H1 (cell line): Measurements from ENCODE around the gene ACACB.

Experiments
- ASH2L ChIP-seq: fragments of 200-600, 300-600 bp; sonication (generic); IDR thresholded peaks from one replicate; pipeline ENCODE4 v1.7.1; 2017; ENCODE audit warnings: low read length
- CTCF ChIP-seq, 3 experiments: IDR thresholded peaks; 1 replicate in 2 of 3; 2 replicates in 1 of 3; pipeline versions ENCODE4 v1.5.1 to v1.6.1; 2011; ENCODE audit warnings: low read length in 3 of 3, mild to moderate bottlenecking in 3 of 3, inconsistent platforms in 2 of 3, low read depth in 1 of 3, moderate library complexity in 1 of 3; ENCODE audit not compliant: insufficient read depth in 1 of 3; ENCODE audit errors: control extremely low read depth in 1 of 3
- EZH2 ChIP-seq: fragments of 200-600 bp; sonication (generic); IDR thresholded peaks from 2 replicates; pipeline ENCODE4 v1.7.1; 2012; ENCODE audit warnings: low read depth, mild to moderate bottlenecking, moderate library complexity, low read length, inconsistent platforms; ENCODE audit not compliant: severe bottlenecking
- PHF8 ChIP-seq: fragments of 200-600 bp; sonication (generic); conservative IDR thresholded peaks from 2 replicates; pipeline ENCODE4 v1.7.1; 2012; ENCODE audit warnings: low read depth, mild to moderate bottlenecking, inconsistent platforms, low read length, moderate library complexity
- POLR2A ChIP-seq, 2 experiments: IDR thresholded peaks; 1 replicate in 1 of 2; 2 replicates in 1 of 2; pipeline ENCODE4 v1.6.1; 2011; ENCODE audit warnings: low read depth in 2 of 2, low read length in 2 of 2, mild to moderate bottlenecking in 2 of 2; ENCODE audit errors: control extremely low read depth in 1 of 2
- RNF2 ChIP-seq: fragments of 200-900, 300-1000 bp; sonication (generic); IDR thresholded peaks from 2 replicates; pipeline ENCODE4 v1.7.1; 2016; ENCODE audit warnings: borderline replicate concordance, low read depth, mild to moderate bottlenecking, antibody characterized with exemption, low read length; ENCODE audit not compliant: poor library complexity, severe bottlenecking; ENCODE audit errors: missing control alignments
- USF2 ChIP-seq: IDR thresholded peaks from 2 replicates; pipeline ENCODE4 v1.6.1; 2011; ENCODE audit warnings: low read length, improper control_type of control experiment
- YY1 ChIP-seq: IDR thresholded peaks from 2 replicates; pipeline ENCODE4 v1.6.1; 2011; ENCODE audit warnings: low read depth, mild to moderate bottlenecking, low read length

- TF ChIP-seq CTCF (IDR thresholded peaks at IDR 0.05; ENCODE audit: control extremely low read depth in 1 of 3, insufficient read depth in 1 of 3, low read depth in 1 of 3, low read length in 3 of 3) (no peak), RNF2 (no peak), ASH2L (no peak), EZH2 (no peak), YY1 (no peak), PHF8 (no peak), POLR2A (IDR thresholded peaks at IDR 0.05; ENCODE audit: control extremely low read depth in 1 of 2, low read depth in 2 of 2, low read length in 2 of 2) (no peak), USF2 (no peak)
Measured at GRCh38 chr12:109120095-109120494, 3.7 kb downstream of the ACACB start.
